IMR-90 (cell line): Measurements from ENCODE around the gene MGST2.

Source experiments
- CTCF ChIP-seq: conservative IDR thresholded peaks from 2 replicates; pipeline ENCODE4 v1.5.1; 2012; ENCODE audit warnings: mild to moderate bottlenecking, low read depth, low read length, improper control_type of control experiment
- RCOR1 ChIP-seq: IDR thresholded peaks from 2 replicates; pipeline ENCODE4 v1.6.1; 2012; ENCODE audit warnings: mild to moderate bottlenecking, low read length, improper control_type of control experiment; ENCODE audit not compliant: insufficient replicate concordance

DNA sequence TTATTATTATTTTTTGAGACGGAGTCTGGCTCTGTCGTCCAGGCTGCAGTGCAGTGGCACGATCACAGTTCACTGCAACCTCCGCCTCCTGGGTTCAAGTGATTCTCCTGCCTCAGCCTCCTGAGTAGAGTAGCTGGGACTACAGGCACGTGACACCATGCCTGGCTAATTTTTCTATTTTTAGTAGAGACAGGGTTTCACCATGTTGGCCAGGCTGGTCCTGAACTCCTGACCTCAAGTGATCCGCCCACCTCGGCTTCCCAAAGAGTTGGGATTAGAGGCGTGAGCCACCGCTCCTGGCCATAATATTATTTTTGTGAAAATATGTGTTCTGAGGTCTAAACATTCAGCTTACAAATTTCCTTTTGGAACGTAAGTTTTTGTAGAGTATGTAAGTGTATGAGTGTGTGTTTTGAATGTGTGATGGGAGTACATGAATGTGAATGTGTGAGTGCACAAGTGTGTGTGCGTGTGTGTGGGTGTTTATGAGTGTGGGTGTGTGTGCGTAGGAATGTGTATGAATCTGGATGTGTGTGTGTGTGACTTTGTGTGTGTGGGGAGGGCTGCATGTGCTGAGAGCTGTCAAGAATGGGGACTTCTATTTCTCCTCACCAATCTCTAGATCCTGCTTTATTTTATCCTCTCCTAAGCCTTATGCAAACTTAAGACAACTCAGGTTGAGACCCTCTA, 5.7 kb upstream of the MGST2 start:
- TF ChIP-seq CTCF (no peak), RCOR1 (no peak)
